GM21423 (cell line): ENCODE measurements around the gene FAM171A1.
"Not testable (repeated sequence)": the region's sequence is repeated elsewhere in the genome, so short reads cannot be mapped to it uniquely, and the experiment has no call there.

Experiments used
- ATAC-seq: cut with Tn5 transposase; IDR thresholded peaks from one replicate; pipeline ENCODE4 v1.9.1; 2021; ENCODE audit warnings: mild to moderate bottlenecking, moderate library complexity; ENCODE audit not compliant: unreplicated experiment

Gene FAM171A1

DNA sequence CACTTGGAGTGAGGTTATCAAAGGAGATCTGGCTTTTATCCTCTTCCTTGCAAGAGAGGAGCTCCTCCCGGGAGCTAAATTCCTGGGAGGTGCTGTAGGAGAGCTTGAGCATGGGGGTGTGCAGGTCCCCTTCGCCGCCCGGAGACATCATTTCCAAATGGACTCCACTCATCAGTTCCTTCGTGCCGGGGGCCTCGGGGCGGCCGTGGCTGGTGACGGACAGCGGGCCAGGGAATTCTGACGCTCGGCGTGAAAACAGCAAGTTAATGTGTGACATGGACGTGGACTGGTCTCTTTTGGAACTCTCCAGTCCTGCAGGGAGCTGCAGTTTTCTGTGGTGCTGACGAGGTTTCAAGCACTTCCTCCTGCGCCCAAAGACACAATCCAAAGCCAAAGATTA lies 156.9 kb downstream of the FAM171A1 start:
- ATAC-seq = no peak

DNA sequence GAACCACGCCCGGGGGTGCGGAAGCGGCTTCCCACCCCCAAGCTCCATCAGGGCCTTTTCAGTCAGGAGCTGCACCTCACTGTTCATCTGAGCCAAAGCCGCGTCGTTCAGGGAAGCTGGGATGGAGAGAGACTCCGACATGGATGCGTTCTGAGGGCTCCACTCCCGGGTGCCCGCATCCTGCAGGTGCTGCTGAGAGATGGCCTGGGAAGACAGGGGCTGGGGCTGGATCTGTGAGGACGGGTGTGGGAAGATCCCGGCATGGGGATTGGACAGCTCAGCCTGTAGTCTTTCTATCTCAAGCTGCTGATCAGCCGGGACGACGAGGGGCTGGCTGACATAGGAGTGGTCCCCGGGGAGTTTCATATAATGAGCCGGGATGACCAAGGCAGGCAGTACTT lies 157.6 kb downstream of the FAM171A1 start:
- no peak for ATAC-seq

DNA sequence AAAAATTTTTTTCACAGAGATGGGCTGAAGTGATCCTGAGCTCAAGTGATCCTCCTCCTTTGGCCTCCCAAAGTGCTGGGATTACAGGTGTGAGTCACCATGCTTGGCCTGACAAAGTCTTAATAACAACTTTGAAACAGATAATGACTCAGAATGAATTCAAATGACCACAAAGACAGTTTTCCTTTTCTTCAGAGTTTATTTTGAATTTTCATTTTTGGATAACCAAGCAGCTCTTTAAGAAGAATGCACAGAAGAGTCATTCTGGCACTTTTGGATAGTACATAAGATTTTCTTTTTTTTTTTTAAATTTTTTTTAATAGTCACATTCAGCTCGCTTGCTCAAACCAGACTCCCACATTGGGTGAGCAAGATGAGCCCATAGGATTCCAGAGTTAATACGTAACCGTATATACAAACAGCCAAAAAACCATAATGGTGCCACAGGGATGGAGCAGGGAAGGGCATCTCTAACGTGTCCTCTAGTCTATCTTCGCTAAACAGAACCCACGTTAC lies 159.6 kb downstream of the FAM171A1 start:
- ATAC-seq = no peak

DNA sequence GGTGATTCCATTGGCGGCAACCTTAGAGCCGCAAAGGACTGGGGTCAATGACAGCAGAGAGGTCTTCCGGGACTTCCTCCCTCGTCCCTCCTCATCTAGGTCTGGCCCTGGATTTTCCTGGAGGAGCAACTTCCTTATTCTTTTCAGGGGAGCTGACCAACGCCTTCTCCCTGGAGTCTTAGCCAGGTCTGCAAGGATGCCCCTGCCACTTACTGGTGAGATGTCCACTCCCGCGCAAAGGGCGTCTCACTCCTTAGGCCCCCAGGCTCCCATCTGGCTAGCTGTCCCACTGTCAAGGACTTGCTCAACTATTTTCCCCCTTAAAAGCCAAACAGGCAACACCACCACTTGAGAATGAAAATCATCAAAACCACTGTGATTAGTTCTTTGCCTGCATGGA lies 160.6 kb downstream of the FAM171A1 start:
- ATAC-seq = no peak

DNA sequence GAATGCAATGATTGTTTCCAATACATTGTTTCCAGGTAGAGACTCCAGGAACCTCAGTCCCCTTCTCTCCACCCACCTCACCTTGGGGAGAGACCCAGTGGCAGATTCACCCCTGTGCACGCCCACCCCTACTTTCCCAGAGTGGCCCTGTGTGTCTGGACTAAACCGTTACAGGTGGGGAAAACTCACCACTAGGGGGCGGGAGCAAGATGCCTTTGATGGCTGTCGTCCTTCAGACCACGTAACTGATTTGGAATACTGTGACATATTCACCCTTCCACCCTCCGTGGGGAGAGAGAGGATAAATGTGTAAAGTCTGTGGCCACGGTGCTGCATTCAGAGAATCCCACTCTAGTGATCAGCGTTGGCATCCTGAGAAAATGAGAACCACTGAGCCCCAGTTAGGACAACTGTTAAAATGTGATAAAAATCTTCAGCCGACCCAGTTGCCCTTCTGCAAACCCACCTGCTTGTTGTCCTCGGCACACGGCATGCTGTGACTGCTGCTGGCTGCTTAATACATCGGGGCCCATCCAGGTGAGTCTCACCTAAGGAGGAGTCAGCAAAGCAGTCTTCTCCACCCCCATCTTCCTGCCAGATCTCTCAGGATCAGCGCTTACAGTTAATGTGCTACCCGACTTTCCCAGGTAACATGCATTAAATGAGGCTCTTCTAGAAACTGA lies 161.1 kb downstream of the FAM171A1 start:
- ATAC-seq = peak; percentile 63

DNA sequence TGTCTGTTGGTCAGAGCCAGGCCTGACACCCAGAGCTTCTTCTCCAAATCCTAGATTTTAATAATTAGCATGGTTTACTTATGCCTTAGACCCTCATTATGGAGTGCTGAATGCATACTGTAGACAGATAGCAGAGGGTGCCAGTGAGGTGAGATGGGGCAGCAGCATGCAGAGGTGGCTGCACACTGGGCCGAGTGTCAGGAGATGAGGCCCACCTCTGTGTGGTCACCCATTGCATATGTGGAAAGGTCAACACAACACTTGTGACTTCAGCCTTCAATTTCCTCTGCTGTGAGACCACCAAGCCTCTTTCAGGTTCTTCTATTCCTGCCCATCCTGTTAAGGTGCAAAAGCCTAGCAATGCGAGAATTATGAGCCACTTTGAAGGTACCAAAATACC lies 162.9 kb downstream of the FAM171A1 start:
- ATAC-seq = no peak

DNA sequence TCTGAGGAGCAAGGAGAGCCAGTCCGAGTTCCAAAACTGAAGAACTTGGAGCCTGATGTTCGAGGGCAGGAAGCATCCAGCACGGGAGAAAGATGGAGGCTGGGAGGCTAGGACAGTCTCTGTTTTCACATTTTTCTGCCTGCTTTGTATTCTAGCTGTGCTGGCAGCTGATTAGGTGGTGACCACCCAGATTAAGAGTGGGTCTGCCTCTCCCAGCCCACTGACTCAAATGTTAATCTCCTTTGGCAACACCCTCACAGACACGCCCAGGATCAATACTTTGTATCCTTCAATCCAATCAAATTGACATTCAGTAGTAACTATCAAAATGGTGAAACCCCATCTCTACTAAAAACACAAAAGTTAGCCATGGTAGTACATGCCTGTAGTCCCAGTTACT lies 163.7 kb downstream of the FAM171A1 start:
- ATAC-seq = not testable (repeated sequence)

DNA sequence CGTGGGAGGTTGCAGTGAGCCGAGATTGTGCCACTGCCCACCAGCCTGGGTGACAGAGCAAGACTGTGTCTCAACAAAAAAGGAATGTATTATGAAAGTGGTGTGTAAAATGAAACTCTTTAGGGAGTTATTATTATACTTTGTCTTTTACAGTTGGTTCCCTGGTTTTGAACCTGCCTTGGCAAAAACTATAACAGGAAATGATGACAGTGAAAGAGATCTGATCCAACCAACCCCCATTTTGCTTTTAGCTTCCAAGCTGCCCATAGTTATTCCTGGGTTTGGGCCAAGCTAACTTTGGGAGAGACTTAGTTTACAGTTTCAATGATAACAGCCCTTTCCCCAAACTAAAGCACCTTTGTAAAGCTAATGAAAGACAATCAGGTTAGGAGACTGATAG lies 168.4 kb downstream of the FAM171A1 start:
- ATAC-seq = no peak

DNA sequence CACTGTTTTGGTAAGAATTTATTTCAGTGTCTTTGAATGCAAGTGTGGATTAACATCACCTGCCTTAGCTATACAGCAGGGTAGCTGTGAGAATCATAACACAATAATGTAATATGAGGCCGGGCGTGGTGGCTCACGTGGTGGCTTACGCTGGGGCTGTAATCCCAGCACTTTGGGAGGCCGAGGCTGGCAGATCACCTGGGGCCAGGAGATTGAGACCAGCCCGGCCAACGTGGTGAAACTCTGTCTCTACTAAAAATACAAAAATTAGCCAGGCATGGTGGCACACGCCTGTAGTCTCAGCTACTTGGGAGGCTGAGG lies 168.8 kb downstream of the FAM171A1 start:
- not testable (repeated sequence) for ATAC-seq

DNA sequence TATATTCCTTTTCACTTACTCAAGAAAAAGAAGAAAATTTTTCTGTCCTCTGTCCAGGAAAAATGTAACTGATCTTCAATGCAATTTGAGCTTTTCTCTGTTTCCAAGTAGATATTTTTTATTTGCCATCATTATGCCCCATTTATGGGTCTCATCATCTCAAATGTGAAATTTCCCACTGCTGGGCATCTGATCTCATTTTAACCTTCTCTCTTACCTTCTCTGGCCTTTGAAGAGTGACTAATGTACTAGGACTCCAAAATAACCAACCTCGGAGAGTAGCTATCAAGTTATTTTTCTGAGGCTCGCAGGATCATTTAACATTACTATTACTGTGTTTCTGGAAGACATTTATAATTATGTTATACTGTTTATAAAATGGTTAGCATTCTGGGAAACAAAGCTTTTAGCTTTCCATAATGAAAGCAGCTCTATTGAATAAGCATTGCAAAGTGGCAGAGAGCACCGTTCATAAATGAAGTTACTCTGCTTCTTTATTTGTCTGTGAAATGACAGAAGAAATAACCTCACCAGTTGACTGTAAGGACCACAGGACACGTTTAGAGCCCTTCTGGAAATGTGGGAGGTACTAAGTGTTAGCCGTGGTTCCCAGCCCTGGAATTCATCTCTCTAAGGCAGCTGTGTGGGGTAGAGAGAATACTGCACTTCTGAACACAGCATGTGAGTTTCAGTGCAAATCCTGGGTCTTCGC lies 169.3 kb downstream of the FAM171A1 start:
- ATAC-seq = no peak

DNA sequence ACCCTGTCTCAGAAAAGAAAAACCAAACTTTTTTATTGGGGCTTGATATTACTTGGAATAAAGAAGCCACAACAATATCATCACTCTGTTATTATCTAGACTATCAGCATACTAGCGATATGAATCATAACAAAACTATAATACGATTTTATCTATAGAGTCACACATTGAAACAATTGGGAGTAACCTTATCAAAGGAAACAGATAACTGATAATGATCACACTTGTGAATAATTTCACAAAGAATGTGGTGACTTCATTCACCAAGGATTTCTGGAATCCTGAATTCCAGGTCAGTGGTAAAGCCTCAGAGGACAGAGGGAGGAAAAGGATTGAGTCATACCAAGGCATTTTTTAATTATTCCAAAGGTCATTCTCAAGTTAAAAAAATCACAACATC lies 170.5 kb downstream of the FAM171A1 start:
- ATAC-seq = no peak

DNA sequence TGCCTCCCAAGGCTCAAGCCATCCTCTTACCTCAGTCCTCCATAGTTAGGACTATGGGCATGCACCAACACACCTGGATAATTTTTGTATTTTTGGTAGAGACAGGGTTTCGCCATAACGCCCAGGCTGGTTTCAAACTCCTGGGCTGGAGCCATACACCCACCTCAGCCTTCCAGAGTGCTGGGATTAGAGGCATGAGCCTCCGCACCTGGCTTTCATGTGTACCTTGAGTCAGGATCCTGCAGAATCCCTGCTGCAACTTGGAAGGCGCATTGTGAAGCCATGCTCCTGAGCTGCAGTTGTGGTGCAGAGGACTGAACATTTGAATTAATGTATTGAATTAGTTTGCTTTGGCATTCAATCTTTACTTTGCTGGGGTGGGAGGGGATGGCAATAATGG lies 173.2 kb downstream of the FAM171A1 start:
- no peak for ATAC-seq

DNA sequence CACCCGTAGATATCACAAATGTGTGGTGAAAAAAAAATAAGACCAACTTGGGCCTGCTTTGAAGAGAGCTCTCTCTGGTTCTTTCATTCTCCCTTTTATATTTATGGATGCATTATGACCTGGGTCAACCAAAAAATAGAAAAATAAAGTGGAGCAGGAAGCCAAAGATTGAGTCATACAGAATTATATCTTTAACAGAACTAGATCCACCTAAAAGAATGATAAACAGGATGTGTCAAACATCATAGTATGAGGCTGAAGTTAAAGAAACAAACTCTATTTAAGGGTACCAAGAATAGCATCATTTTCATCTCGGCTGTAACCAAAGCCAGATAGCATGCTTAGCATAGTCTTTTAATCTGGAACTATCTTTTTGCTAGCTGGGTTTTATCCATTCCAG lies 173.8 kb downstream of the FAM171A1 start:
- no peak for ATAC-seq

DNA sequence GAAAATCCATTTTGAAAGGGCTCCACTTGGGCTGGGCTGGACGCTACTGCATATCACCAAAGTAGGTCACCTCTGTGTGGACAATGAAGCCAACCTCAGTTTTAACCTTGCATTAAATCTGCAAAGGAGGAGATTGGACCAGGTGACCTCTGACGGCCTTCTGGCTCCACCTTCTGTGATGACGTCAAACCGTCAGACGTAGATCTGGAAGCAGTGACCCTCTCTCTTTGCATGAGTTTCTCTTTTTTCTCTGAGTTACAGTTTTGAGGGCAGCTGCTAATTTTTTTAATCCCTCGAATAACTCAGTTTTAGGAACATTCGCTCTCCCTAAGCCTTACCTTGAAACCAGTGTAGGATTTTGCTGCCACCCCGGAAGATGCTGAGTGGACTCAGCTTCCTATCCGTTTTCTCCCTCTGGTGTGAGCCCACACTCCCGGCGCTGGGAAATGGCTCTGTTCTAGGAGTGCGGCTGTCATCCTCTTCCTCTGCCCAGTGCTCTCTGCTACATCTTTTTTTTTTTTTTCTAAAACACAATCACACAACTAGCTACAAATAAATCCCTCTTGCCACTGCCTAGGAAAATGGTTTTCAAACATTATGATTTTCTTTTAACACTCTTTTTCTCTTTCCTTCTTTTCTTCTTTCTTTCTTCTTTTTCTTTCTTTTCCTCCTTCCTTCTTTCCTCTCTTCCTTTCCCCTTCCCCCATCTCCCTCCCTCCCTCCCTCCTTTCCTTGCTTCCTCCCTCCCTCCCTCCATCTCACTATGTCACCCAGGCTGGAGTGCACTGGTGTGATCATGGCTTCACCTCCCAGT lies 174.9 kb downstream of the FAM171A1 start:
- no peak for ATAC-seq

DNA sequence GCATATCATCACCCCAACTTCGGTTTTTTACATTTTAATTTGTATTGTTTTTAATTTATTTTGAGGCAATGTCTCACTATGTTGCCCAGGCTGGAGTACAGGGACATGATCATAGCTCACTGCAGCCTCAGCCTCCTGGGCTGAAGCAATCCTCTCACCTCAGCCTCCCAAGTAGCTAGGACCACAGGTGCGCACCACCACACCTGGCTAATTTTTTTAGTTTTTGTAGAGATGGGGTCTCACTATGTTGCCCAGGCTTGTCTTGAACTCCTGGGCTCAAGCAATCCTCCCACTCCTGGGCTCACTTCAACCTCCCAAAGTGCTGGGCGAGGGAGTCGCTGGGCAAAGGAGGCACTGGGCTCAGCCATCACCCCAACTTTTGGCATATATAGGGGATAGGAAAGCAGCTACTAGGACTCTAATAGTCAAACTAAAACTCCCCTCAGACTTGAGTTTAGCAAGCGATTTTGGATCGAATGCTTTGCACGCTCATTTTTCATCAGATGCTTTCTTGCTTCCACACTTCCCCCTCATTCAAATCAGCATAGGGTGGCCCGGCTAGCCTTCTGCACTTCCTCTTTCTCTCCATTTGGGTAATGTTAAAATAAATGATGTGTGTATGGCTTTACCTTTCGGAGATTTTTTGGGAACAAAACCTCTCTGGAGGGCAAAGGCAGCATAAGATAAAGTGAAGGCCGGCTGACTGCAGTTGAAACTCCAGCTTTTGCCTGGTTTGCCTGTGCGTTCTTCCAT lies 181.8 kb downstream of the FAM171A1 start:
- ATAC-seq = no peak

DNA sequence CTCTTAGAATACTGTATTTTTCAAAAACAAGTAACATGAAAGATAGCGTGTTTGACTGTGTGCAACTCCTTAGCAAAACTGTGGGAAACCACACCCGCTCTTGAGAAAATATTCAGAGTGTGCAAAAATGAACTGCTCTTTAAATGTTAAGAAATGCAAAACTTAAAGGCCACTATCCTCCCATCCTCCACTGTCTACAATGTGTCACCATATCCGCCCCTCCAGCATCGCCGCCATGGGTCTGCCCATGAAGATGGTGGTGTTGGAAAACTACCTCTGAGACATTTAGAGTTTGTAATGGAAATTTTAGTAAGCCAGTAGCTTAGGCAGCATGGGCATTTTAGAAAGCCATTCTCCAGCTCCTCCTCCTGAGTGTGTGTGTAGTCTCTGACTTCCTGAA lies 182.5 kb downstream of the FAM171A1 start:
- no peak for ATAC-seq

DNA sequence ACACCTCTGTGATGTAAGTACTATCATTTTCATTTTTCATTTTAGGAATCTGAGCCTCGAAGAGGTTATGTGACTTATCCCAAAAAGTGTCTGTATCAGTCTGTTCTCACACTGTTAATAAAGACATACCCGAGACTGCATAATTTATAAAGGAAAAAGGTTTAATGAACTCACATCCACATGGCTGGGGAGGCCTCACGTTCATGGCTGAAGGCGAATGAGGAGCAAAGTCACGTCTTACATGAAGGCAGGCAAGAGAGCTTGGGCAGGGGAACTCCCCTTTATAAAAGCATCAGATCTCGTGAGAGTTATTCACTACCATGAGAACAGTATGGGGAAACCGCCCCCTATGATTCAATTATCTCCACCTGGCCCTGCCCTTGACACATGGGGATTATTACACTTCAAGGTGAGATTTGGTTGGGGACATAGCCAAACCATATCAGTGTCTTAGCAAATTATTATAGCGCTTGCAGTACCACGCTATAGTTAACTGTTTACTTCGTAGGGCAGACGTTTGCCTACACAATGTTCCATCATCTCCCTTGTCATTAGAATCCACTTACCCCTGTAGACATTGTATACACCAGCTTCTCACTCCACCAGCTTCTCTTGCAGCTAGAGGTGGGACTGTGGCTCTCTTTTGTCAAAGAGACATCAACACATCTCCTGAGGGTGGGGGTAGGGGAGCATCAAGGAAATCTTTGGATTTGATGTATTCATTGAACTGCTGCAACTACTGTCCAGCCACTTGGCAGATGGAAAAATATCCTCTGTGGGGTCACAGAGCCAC lies 187.2 kb downstream of the FAM171A1 start:
- no peak for ATAC-seq

DNA sequence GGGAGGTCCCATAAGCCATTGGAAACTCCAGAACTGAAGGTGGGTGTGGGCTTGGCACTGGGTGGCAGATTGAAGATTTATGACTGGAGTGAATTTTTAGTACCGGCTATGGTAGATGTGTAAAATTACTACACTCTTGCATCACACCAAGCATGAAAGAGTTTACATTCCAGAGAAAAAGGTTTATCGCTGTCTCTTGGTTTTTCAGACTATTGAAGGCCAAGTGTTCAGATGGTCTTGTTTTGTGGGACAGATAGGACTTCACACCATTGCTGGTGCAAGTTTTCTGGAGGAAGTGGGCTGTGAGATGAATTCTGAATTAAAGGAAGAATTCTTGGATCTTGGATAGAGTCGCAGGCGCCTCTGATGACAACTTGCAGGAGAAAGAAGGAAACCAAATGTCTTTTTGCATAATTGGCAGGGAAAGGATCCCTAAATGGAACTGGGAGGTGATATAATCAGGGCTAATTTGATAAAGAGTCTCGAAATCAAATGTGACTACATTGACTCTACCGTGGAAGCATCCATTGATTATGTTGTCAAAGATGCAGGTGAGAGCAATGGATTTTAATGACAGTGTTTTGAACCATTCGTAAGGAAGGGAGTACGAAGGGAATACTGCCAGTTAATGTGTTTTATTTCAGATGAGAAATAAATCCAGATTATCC lies 188.4 kb downstream of the FAM171A1 start:
- ATAC-seq = no peak

DNA sequence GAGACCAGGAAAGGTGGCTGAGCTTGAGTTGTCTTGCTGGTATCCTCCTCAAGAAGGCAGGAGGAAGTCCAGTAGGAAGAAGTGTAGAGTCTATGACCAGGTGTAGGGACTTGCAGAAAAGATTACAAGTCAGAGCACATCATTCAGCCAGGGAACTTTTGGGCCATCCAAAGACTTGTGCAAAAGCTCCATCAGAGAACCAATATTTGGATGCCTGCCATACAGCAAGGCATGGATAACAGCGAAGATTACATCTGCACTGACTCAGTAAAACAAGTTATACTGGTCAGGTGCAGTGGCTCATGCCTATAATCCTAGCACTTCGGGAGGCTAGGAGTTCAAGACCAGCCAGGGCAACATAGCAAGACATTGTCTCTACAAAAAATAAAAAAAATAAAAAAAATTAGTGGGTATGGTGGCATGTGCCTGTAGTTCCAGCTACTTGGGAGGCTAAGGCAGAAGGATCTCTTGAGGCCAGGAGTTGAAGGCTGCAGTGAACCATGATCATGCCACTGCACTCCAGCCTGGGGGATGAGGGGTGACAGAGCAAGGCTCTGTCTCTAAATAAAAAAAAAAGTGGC lies 189.4 kb downstream of the FAM171A1 start:
- no peak for ATAC-seq
